IPS-NIHi11 (cell line): ENCODE results near the gene NRROS.
"Not testable (repeated sequence)": the region's sequence is repeated elsewhere in the genome, so short reads cannot be mapped to it uniquely, and the experiment has no call there.

ENCODE experiments used
- DNase-seq: peaks from one replicate; pipeline ENCODE4 v3.0.0; 2012; ENCODE audit warnings: mixed read lengths, low spot score

NRROS gene

DNA sequence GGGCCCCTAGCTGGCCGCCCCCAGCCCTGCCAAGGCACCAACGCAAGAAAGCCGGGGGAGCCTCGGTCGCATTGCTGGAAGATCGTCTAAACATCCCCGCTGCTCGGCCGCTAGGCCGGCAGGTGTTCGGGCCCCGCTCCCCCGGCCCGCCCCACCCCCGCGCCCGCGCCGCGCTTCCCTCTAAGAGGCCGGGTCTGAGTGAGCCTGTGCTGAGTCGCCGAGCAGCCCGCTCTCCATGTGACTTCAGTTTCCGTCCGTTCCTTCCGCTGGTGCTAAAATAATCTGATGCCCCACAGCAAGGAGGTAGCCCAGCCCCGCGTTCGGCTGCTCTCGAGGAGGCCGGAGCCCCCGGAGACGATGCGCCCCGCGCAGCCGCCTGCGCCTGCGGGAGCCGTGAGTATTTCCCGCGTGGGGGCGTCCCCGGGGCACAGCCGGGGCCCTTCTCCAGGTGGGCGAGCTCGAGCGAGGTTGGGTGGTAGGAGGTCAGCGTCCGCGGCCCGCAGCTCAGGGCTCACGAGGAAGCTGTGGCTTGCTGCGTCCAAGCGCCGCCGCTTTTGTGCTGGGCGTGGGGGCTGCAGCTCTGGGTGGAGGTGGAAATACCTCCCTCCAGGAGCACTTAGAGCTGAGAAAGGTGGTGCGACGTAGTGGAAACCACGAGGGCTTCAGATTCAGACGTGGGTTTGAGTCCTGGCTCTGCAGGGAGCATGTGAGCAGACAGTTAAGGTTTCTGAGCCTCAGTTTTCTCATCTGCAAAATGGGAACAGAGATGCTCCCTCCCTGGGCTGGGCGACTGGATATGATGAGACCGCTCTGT, at the start of gene NRROS:
Gene NRROS, plus strand, starts transcription at position 212 of the 814 bp plus-strand sequence. CDS start 14,846 bp downstream, outside the sequence.
- DNase-seq = peak; percentile 85

GRCh38 chr3:196590279-196590678, 49.2 kb upstream of the NRROS start:
- DNase-seq = no peak

DNA sequence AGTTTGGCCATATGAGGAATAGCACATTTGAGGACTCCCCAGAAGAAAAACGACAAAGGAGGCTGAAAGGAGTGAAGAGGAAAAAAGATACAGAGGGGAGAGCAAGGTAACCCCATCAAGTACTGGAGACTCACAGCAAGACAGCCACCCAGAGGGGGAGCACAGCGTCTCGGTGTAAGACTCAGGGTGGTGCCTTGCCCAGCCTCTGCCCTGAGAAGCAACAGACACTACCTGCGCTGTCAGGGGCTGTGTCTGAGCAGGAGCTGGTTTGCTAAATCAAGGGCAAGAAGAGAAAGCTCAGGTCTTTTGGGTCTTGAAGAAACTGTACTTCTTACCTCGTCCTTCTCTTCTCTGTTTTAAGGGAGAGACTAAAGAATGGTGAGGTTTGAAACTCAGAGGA, 43.1 kb upstream of the NRROS start:
- no peak for DNase-seq

GRCh38 chr3:196597971-196598733, 41.3 kb upstream of the NRROS start:
- DNase-seq = not testable (repeated sequence)

DNA sequence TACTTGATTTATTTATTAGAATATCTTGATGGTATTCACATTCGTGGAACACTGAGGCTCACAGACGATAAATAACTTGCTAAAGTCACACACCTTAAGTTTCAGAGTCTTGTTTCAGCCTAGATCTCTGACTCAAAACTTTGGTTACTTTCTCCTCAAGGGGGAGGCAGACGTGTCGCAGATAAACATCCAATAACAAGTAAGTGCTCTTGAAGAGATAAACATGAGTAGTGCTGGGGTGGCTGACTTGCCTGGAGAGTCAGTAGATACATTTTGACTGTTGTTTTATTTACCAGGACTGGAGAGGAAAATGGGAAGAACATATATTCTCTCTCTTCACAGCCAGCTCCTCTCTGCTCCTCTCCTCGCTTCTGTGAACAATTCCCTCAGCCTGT, 39.8 kb upstream of the NRROS start:
- no peak for DNase-seq

- DNase-seq = no peak
Observed at GRCh38 chr3:196600359-196600758, 39.1 kb upstream of the NRROS start.

- DNase-seq = no peak
Observed at GRCh38 chr3:196602673-196603072, 36.8 kb upstream of the NRROS start.

DNA sequence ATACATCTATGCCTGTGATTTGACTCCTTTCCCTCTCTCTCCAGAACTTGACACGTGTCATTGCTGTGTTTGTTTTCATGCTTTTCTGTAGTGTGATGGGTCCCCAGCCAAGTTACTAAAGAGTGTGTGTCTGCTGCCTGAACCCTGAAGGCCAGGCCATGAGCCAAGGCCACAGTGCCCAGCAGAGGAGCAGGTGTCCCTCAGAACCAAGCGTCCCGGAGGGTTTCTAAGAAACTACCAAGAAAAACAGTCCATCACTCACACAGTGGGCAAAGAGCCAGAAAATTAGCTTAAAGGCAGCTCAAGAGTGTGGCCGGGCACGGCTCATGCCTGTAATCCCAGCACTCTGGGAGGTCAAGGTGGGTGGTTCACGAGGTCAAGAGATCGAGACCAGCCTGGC, 35.8 kb upstream of the NRROS start:
- DNase-seq = no peak

DNA sequence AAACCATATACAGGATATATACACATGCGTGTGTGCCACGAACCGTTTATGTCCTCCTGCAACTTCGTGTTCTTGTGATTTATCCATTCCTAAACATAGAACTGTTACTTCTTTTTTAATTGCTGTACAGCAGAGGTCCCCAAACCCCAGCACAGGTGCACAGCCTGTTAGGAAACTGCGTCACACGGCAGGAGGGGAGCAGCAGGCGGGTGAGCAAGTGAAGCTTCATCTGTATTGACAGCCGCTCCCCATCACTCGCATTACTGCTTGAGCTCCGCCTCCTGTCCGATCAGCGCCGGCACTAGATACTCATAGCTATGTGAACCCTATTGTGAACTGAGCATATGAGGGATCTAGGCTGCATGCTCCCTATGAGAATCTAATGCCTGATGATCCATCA, 34.9 kb upstream of the NRROS start:
- no peak for DNase-seq

DNA sequence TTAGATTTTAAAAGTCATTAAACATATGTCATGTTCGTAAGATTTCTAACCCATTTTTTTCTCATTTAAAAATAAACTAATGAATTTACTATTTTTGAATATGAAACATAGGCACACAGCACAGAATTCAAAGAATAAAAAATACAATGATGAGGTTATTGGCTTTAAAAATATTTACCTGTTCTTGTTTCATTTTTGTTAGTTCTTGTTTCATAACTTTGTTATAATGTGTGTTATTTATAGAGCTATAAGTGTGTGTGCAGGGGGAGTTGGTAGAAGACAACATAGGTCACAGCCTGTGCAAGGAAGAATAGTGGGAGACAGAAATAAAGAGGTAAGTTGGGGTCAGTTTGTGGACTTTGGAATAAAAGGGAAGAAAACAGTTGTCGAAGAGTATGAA, 30.8 kb upstream of the NRROS start:
- no peak for DNase-seq

DNA sequence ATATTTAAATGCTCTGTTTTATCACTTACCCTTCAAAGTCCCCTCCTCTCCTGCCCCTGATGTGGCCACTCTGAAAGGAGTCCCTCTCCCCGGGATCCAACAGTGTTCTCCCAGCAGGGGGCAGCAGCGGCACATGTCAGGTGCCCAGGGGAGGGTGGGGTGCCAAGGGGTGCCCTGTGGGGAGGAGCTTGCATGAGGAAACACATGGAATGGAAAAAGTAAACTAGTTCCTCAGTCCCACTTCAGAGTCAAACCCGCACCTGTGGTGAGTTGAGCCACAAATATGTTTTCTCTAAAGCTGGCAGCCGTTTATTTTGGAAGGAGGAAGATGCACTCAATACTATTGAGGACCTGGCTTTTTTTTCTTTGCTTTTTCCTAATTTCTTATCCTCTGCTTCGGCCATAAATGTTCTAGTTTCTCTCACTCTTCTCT, 30.1 kb upstream of the NRROS start:
- DNase-seq = peak; percentile 95

DNA sequence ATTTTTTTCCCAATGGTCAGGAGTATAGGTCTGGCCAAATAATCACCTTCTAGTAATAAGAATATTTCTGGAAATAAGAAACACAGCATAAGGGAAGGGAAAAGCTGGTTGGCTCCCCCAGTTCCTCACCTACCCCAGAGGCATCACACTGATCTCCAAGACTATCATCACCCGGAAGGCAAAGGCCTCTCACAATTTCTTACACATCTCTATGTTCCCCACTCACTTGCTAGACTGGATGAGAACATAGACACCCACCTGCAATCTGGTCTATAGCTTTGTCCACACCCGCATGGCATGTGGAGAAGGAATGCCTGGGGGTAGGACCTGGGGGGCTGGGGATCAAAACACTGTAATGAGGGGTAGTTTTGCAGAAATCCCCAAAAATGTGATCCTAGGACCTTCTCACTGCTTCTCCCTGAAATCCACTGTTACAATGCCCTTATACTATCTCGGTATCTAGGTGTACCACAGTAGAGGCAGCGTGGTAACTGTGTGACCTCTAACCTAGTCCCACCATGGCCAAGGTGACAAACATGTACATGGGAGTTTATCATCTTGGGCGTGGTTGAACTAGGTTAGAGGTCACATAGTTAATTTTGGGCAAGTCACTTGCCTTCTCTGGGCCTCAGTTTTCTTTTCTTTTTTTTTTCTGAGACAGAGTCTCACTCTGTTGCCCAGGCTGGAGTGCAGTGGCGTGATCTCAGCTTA, 29.5 kb upstream of the NRROS start:
- DNase-seq = no peak

DNA sequence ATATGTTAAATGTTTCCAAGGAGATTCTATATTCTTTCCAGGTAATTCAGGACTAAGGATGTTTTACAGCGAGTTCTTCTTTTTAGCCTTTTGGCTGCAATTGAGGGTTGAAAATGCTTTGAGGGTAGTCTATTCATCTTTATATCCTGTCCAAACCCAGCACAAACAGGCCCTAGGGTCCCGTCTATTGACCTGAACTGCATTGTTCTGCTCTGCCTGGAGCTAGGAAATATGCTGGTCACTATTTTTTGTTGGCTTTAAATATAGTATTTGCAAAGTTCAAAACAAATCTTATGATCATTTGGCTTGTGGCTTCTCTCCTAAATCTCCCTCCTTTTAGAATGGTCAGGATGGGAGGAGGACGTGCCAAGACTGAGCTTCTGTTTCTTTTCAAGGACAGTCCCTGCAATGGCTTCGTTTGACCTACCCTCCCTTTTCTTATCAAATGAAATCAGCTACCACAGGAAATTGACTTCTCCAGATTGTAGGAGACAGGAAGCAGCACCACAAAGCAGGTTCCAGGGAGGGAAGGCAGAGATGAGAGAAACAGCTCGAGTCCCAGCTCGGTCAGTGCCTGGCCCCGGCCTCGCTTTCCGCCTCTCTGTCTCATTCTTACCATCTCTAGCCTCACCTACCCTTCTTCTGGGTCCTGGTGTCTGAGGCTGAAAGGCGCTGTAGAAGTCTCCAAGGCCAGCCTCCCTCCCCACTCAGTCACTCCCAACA, 27.6 kb upstream of the NRROS start:
- DNase-seq = no peak

GRCh38 chr3:196615234-196615633, 24.3 kb upstream of the NRROS start:
- not testable (repeated sequence) for DNase-seq

DNA sequence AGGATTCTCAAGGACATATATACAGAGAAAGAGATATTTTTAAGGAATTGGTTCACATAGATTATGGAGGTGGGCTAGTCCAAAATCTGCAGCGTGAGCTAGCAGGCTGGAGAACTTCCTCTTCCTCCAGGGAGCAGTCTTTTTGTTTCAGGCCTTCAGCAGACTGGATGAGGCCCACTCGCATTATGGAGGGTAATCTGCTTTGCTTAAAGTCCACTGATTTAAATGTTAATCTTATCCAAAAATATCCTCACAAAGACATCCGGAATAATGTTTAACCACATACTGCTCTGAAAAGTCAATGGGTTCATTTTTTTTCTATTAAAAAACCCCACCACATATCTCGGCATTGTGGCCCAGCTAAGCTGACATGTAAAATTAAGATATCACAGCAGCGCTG, 22.2 kb upstream of the NRROS start:
- DNase-seq = no peak

GRCh38 chr3:196619223-196619622, 20.3 kb upstream of the NRROS start:
- DNase-seq = no peak

DNA sequence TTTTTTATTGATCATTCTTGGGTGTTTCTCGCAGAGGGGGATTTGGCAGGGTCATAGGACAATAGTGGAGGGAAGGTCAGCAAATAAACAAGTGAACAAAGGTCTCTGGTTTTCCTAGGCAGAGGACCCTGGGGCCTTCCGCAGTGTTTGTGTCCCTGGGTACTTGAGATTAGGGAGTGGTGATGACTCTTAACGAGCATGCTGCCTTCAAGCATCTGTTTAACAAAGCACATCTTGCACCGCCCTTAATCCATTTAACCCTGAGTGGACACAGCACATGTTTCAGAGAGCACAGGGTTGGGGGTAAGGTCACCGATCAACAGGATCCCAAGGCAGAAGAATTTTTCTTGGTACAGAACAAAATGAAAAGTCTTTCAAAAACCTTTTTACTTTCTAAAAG, 19.9 kb upstream of the NRROS start:
- DNase-seq = not testable (repeated sequence)

GRCh38 chr3:196620161-196620604, 19.3 kb upstream of the NRROS start:
- DNase-seq = no peak

GRCh38 chr3:196620684-196621083, 18.8 kb upstream of the NRROS start:
- no peak for DNase-seq

DNA sequence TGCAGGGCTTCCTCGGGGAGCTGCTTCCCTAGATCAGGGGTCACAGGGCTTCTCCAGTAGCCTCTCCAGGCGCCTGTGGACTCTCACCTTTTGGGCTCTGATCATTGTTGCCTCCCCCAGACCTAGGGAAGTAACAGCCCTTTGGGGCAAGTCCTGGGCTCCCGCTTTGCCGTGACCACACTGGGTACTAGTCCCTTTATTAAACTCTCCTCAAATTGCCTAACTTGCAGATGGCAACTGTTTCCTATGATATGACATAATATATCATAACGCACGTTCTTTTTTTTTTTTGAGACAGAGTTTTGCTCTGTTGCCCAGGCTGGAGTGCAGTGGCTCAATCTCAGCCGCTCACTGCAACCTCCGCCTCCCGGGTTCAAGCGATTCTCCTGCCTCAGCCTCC, 17.9 kb upstream of the NRROS start:
- no peak for DNase-seq

DNA sequence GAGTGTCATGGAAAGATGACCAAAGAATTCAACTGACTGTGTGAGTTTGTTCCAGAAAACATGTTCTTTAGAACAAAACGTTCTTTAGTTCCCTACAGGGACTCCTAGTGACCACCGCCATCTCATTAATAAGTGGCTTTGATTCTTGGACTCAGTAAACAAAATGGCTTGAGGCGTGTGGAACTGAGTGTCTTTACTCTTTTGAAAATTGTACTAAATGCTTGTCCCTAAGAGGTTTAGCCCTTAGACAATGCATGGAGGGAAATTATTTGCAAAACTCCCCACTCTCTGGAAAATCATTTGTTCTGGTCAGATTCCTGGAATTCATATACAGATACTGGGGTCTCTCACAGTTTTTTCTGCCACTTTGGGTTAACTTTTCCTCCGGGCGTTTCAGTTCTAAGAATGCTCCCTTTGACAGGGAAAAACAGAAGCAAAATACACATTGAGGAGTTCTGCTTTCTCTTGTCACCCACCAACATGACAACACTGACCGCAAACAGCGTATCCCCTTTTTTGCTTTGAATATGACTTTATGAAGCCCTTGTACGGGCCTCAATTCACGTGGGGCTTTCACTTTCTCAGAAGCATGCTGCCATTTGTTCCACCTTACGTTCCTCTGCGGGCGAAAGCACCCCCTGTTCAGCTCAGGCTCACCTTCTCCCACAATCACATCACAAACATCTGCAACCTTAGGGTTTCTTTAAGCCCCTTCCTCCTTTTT, 15.3 kb upstream of the NRROS start:
- DNase-seq = no peak
